Activated CD4-positive, alpha-beta T cell treated with anti-CD3 and anti-CD28 coated beads, Interleukin-2, amount 50 U/mL, for 4 hours (primary cell): ENCODE results near the gene C1RL.

Experiments used
- DNase-seq, 2 experiments: peaks; one replicate each; pipeline ENCODE4 v3.0.0-alpha.2; 2020

C1RL gene

GRCh38 chr12:7136071-7136470 is 27.1 kb upstream of the C1RL start:
- DNase-seq = no peak

- DNase-seq = no peak
Observed at GRCh38 chr12:7134396-7135166, 25.6 kb upstream of the C1RL start.

- DNase-seq = no peak
Observed at GRCh38 chr12:7131502-7131866, 22.5 kb upstream of the C1RL start.

- peak in 1 of 2 experiments; percentile 23 for DNase-seq
Observed at GRCh38 chr12:7130701-7131501, 21.9 kb upstream of the C1RL start.

- peak; percentile 77 to 82 for DNase-seq
Observed at GRCh38 chr12:7129872-7130691, 21.1 kb upstream of the C1RL start, which contains the start of gene CLSTN3. Gene CLSTN3, plus strand, starts transcription at chr12:7130371. Its CDS starts 278 bp downstream, at chr12:7130649.

GRCh38 chr12:7129287-7129871 is 20.4 kb upstream of the C1RL start:
- DNase-seq = no peak

- no peak for DNase-seq
Observed at GRCh38 chr12:7128681-7129286, 19.8 kb upstream of the C1RL start, which contains the start of gene RBP5. Gene RBP5, minus strand, starts transcription at chr12:7128889. Its CDS starts 114 bp downstream, at chr12:7128775.

GRCh38 chr12:7127916-7128626 is 19.1 kb upstream of the C1RL start:
- DNase-seq = no peak

GRCh38 chr12:7125632-7126227 is 16.7 kb upstream of the C1RL start:
- DNase-seq = no peak

GRCh38 chr12:7123806-7124522 is 14.9 kb upstream of the C1RL start:
- no peak for DNase-seq

- DNase-seq = no peak
Observed at GRCh38 chr12:7122811-7123769, 14.1 kb upstream of the C1RL start.

GRCh38 chr12:7121324-7121723 is 12.3 kb upstream of the C1RL start:
- no peak for DNase-seq

- DNase-seq = no peak
Observed at GRCh38 chr12:7120166-7120565, 11.2 kb upstream of the C1RL start.

- no peak for DNase-seq
Observed at GRCh38 chr12:7118881-7119280, 9.9 kb upstream of the C1RL start.

GRCh38 chr12:7117670-7118069 is 8.7 kb upstream of the C1RL start:
- no peak for DNase-seq

GRCh38 chr12:7116916-7117315 is 7.9 kb upstream of the C1RL start:
- no peak for DNase-seq

- no peak for DNase-seq
Observed at GRCh38 chr12:7116196-7116595, 7.2 kb upstream of the C1RL start.

GRCh38 chr12:7114851-7115250 is 5.8 kb upstream of the C1RL start:
- DNase-seq = no peak

- DNase-seq = no peak
Observed at GRCh38 chr12:7114008-7114407, 5.0 kb upstream of the C1RL start.
